NOMO-1 (cell line): ENCODE data around the gene DIDO1.
A peak's percentile ranks its signal among the peaks of the same experiment; 100 is the strongest.

Experiments used
- DNase-seq, 2 experiments: peaks; one replicate each; lab custom pipeline; 2025; ENCODE audit not compliant: unreplicated experiment in 2 of 2; lab: John Stamatoyannopoulos, UW

DIDO1 gene

GRCh38 chr20:62951896-62952372, 25.6 kb upstream of the DIDO1 start:
- no peak for DNase-seq

- no peak for DNase-seq
Measured at GRCh38 chr20:62951143-62951895, 25.0 kb upstream of the DIDO1 start.

- DNase-seq, result no peak
Measured at GRCh38 chr20:62950741-62951140, 24.4 kb upstream of the DIDO1 start.

- no peak for DNase-seq
Measured at GRCh38 chr20:62949962-62950361, 23.7 kb upstream of the DIDO1 start.

GRCh38 chr20:62949153-62949821, 23.0 kb upstream of the DIDO1 start:
- DNase-seq, result no peak

- DNase-seq, result no peak
Measured at GRCh38 chr20:62947532-62948300, 21.4 kb upstream of the DIDO1 start.

- no peak for DNase-seq
Measured at GRCh38 chr20:62946918-62947317, 20.6 kb upstream of the DIDO1 start.

- no peak for DNase-seq
Measured at GRCh38 chr20:62945771-62946339, 19.6 kb upstream of the DIDO1 start.

- DNase-seq, result no peak
Measured at GRCh38 chr20:62944746-62945145, 18.4 kb upstream of the DIDO1 start.

- no peak for DNase-seq
Measured at GRCh38 chr20:62944184-62944583, 17.9 kb upstream of the DIDO1 start.

- DNase-seq, result no peak
Measured at GRCh38 chr20:62943396-62943795, 17.1 kb upstream of the DIDO1 start.

GRCh38 chr20:62942456-62942855, 16.2 kb upstream of the DIDO1 start:
- no peak for DNase-seq

- no peak for DNase-seq
Measured at GRCh38 chr20:62941792-62942191, 15.5 kb upstream of the DIDO1 start.

GRCh38 chr20:62940875-62941274, 14.6 kb upstream of the DIDO1 start:
- DNase-seq, result no peak

- peak; percentile 34 to 40 for DNase-seq
Measured at GRCh38 chr20:62938105-62938888, 12.0 kb upstream of the DIDO1 start, which contains the start of gene GID8. Gene GID8, plus strand, starts transcription at chr20:62938147. Its CDS starts 3,356 bp downstream, at chr20:62941503.

- DNase-seq, result peak; percentile 89 to 97
Measured at GRCh38 chr20:62937268-62938104, 11.2 kb upstream of the DIDO1 start.

- no peak for DNase-seq
Measured at GRCh38 chr20:62935968-62936585, 9.8 kb upstream of the DIDO1 start.

GRCh38 chr20:62935204-62935967, 9.1 kb upstream of the DIDO1 start:
- no peak for DNase-seq
